ENCODE measurements around the gene FXN.
"Not testable (repeated sequence)": the region's sequence is repeated elsewhere in the genome, so short reads cannot be mapped to it uniquely, and the experiment has no call there.

Gene FXN

GRCh38 chr9:69047371-69047770 is 11.8 kb downstream of the FXN start:
- Histone ChIP-seq H3K4me2 (ENCODE audit: low read depth, low read length, poor library complexity, severe bottlenecking) (no peak overlapping the region), H3K4me3 (ENCODE audit: insufficient read depth, low read length, poor library complexity, severe bottlenecking) (no peak overlapping the region), H4K20me1 (ENCODE audit: low read depth, low read length) (no peaks in the 10 kb centered on the region), H2AFZ (ENCODE audit: low read depth, low read length, severe bottlenecking) (no peak overlapping the region), H3F3A (ENCODE audit: insufficient read depth) (no peaks in the 10 kb centered on the region), H3K36me3 (ENCODE audit: low read length) (no peaks in the 10 kb centered on the region), H3K27ac (ENCODE audit: low read depth, low read length) (no peak overlapping the region), H3K9me2 (replicated peaks; ENCODE audit: insufficient read depth, low read length) (no peaks in the 10 kb centered on the region), H3K9me3 (ENCODE audit: insufficient read depth, low read length) (no peaks in the 10 kb centered on the region), H3K9ac (ENCODE audit: low read length) (no peak overlapping the region), H3K27me3 (ENCODE audit: low read length) (no peaks in the 10 kb centered on the region), H3K79me2 (ENCODE audit: insufficient read depth, low read length) (peaks cover 32% of the 10 kb centered on the region)
- no peak for TF ChIP-seq EZH2phosphoT487 (conservative IDR thresholded peaks at IDR 0.05; ENCODE audit: low read length)
- TF ChIP-seq, protein P1, sequence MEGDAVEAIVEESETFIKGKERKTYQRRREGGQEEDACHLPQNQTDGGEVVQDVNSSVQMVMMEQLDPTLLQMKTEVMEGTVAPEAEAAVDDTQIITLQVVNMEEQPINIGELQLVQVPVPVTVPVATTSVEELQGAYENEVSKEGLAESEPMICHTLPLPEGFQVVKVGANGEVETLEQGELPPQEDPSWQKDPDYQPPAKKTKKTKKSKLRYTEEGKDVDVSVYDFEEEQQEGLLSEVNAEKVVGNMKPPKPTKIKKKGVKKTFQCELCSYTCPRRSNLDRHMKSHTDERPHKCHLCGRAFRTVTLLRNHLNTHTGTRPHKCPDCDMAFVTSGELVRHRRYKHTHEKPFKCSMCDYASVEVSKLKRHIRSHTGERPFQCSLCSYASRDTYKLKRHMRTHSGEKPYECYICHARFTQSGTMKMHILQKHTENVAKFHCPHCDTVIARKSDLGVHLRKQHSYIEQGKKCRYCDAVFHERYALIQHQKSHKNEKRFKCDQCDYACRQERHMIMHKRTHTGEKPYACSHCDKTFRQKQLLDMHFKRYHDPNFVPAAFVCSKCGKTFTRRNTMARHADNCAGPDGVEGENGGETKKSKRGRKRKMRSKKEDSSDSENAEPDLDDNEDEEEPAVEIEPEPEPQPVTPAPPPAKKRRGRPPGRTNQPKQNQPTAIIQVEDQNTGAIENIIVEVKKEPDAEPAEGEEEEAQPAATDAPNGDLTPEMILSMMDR (IDR thresholded peaks at IDR 0.05; ENCODE audit: insufficient read depth, low read length, poor library complexity, severe bottlenecking), result no peak

DNA sequence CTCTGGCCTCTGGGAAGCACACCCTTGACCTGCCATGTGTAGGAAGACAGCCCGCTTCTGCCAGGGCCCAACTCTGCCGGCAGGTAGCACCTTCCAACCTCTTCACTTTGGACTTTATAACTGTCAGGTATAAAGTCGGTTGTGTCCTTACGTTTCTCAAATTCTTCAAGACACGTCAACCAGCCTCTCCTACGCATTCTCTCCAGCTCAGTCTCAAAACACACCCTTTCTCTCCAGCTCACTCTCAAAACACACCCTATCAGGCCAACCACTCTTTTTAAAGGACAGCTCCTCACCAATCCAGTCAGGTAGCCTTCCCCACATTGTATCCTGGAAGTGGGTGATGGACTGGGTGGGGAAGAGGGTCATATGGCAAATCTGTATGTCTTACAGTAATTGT is 13.5 kb downstream of the FXN start:
- TF ChIP-seq, protein P1 (IDR thresholded peaks at IDR 0.05; ENCODE audit: insufficient read depth, low read length, poor library complexity, severe bottlenecking), result no peak
- no peak for TF ChIP-seq EZH2phosphoT487 (conservative IDR thresholded peaks at IDR 0.05; ENCODE audit: low read length)
- Histone ChIP-seq H3K36me3 (ENCODE audit: low read length) (no peaks in the 10 kb centered on the region), H3K9me3 (ENCODE audit: insufficient read depth, low read length) (no peaks in the 10 kb centered on the region)

GRCh38 chr9:69050936-69051335 is 15.4 kb downstream of the FXN start:
- not testable (repeated sequence) for H3K36me3 ChIP-seq (ENCODE audit: low read length); H3K9me2 ChIP-seq (replicated peaks; ENCODE audit: insufficient read depth, low read length); H2AFZ ChIP-seq (ENCODE audit: low read depth, low read length, severe bottlenecking); H4K20me1 ChIP-seq (ENCODE audit: low read depth, low read length); H3K79me2 ChIP-seq (ENCODE audit: insufficient read depth, low read length); H3K4me2 ChIP-seq (ENCODE audit: low read depth, low read length, poor library complexity, severe bottlenecking); H3K4me3 ChIP-seq (ENCODE audit: insufficient read depth, low read length, poor library complexity, severe bottlenecking); H3F3A ChIP-seq (ENCODE audit: insufficient read depth); H3K9ac ChIP-seq (ENCODE audit: low read length); H3K27me3 ChIP-seq (ENCODE audit: low read length); H3K27ac ChIP-seq (ENCODE audit: low read depth, low read length); H3K9me3 ChIP-seq (ENCODE audit: insufficient read depth, low read length)

More for the DNA sequence above, 13.5 kb downstream of the FXN start:
- H3K79me2 ChIP-seq (ENCODE audit: insufficient read depth, low read length), result peaks cover 16% of the 10 kb centered on the region
- no peaks in the 10 kb centered on the region for H3F3A ChIP-seq (ENCODE audit: insufficient read depth)
- H3K4me2 ChIP-seq (ENCODE audit: low read depth, low read length, poor library complexity, severe bottlenecking), result no peak overlapping the region
- no peak overlapping the region for H3K4me3 ChIP-seq (ENCODE audit: insufficient read depth, low read length, poor library complexity, severe bottlenecking)
- H3K27ac ChIP-seq (ENCODE audit: low read depth, low read length), result no peak overlapping the region
- H4K20me1 ChIP-seq (ENCODE audit: low read depth, low read length), result no peaks in the 10 kb centered on the region
- no peaks in the 10 kb centered on the region for H3K9me2 ChIP-seq (replicated peaks; ENCODE audit: insufficient read depth, low read length)
- H2AFZ ChIP-seq (ENCODE audit: low read depth, low read length, severe bottlenecking), result no peak overlapping the region
- H3K27me3 ChIP-seq (ENCODE audit: low read length), result no peaks in the 10 kb centered on the region
- no peak overlapping the region for H3K9ac ChIP-seq (ENCODE audit: low read length)

DNA sequence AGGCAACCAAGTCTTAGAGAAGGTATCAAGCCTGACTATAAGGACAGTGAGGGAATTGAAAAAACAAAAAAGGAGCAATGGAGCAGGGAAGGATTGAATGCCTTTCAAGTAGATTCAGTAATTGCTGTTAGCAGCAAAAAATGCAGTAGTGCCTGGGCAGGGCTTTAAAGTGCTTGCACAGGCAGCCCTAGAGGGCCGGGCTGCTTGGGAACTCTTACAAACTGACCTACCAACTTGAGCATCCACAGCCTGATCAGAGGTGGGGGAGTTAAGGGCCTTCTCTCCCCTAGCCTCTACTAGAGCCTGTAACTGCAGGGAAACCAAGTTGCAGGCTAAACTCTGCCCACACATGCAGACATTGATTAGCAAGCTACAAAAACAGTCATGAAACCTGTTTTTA is 19.4 kb downstream of the FXN start:
- TF ChIP-seq EZH2phosphoT487 (conservative IDR thresholded peaks at IDR 0.05; ENCODE audit: low read length), result no peak
- TF ChIP-seq, protein P1 (IDR thresholded peaks at IDR 0.05; ENCODE audit: insufficient read depth, low read length, poor library complexity, severe bottlenecking), result no peak
- H3K9ac ChIP-seq (ENCODE audit: low read length), result no peak overlapping the region
- H3K4me2 ChIP-seq (ENCODE audit: low read depth, low read length, poor library complexity, severe bottlenecking), result no peak overlapping the region
- H4K20me1 ChIP-seq (ENCODE audit: low read depth, low read length), result no peaks in the 10 kb centered on the region
- H3F3A ChIP-seq (ENCODE audit: insufficient read depth), result no peaks in the 10 kb centered on the region
- H3K9me2 ChIP-seq (replicated peaks; ENCODE audit: insufficient read depth, low read length), result no peaks in the 10 kb centered on the region
- no peaks in the 10 kb centered on the region for H3K36me3 ChIP-seq (ENCODE audit: low read length)
- H3K4me3 ChIP-seq (ENCODE audit: insufficient read depth, low read length, poor library complexity, severe bottlenecking), result no peak overlapping the region
- no peaks in the 10 kb centered on the region for H3K79me2 ChIP-seq (ENCODE audit: insufficient read depth, low read length)
- no peaks in the 10 kb centered on the region for H3K27me3 ChIP-seq (ENCODE audit: low read length)
- no peak overlapping the region for H2AFZ ChIP-seq (ENCODE audit: low read depth, low read length, severe bottlenecking)
- no peak overlapping the region for H3K27ac ChIP-seq (ENCODE audit: low read depth, low read length)
- no peaks in the 10 kb centered on the region for H3K9me3 ChIP-seq (ENCODE audit: insufficient read depth, low read length)
